ENCODE measurements around the gene NBEAL2. TPM values are rescaled to one million over a fixed set of nuclear protein-coding genes. Genes with fewer than 3 reads are reported as not detected.

The NBEAL2 gene
- total and polyA plus RNA-seq, 10 of the 15 experiments (the other 5 are each of a cell fraction or from before 2014, with no cell fraction given), result 0.07 to 127 (median 29.4) TPM

GRCh38 chr3:46978985-46979944 lies at the start of gene NBEAL2 (continued):
- TF ChIP-seq CHD2 (IDR thresholded peaks at IDR 0.05; ENCODE audit: borderline replicate concordance, low read depth, low read length) (0 out of 2 replicates have a peak, but pooled peaks have one; percentile 23), ZNF687 (IDR thresholded peaks at IDR 0.05) (peak; percentile 88), BACH1 (IDR thresholded peaks at IDR 0.05; ENCODE audit: borderline replicate concordance) (peak; percentile 69; the same call in 1 of the 2 replicates), PML (IDR thresholded peaks at IDR 0.05; ENCODE audit: low read length) (no peak), ZNF217 (IDR thresholded peaks at IDR 0.05) (peak; percentile 83; the same call in 1 of the 2 replicates), IKZF2 (IDR thresholded peaks at IDR 0.05) (peak in 1 of 2 experiments; percentile 57; a peak in 2 of 4 replicates), ETV6 (conservative IDR thresholded peaks at IDR 0.05 in 1 of 2, IDR thresholded peaks at IDR 0.05 in 1 of 2; ENCODE audit: borderline replicate concordance in 1 of 2, low read depth in 1 of 2) (no peak), NFYB (IDR thresholded peaks at IDR 0.05; ENCODE audit: insufficient read depth, low read depth, low read length) (peak; percentile 15; the same call in 1 of the 2 replicates), HCFC1 (IDR thresholded peaks at IDR 0.05; ENCODE audit: low read length) (no peak), SUPT20H (IDR thresholded peaks at IDR 0.05; ENCODE audit: borderline replicate concordance, control insufficient read depth, low read depth, low read length) (no peak), ZBTB4 (CRISPR knock-in tag; IDR thresholded peaks at IDR 0.05) (no peak), PAX8 (IDR thresholded peaks at IDR 0.05) (no peak), RCOR1 (conservative IDR thresholded peaks at IDR 0.05; ENCODE audit: low read depth, low read length) (0 out of 2 replicates have a peak, but pooled peaks have one; percentile 65), HDAC6 (IDR thresholded peaks at IDR 0.05; ENCODE audit: unreplicated experiment) (no peak), IKZF1 (conservative IDR thresholded peaks at IDR 0.05) (peak; percentile 82), BRCA1 (IDR thresholded peaks at IDR 0.05; ENCODE audit: low read depth, low read length) (no peak), POU2F2 (IDR thresholded peaks at IDR 0.05; ENCODE audit: borderline replicate concordance, low read depth, low read length) (no peak), FOS (IDR thresholded peaks at IDR 0.05; ENCODE audit: borderline replicate concordance, extremely low read depth, insufficient read length) (no peak), NFIC (IDR thresholded peaks at IDR 0.05; ENCODE audit: low read depth, low read length) (no peak), TBL1XR1 (IDR thresholded peaks at IDR 0.05; ENCODE audit: low read depth, low read length) (no peak), TCF12 (IDR thresholded peaks at IDR 0.05; ENCODE audit: low read depth, low read length) (no peak)

All from GM12878 (cell line).